Glutamatergic neuron (in vitro differentiated cells): ENCODE measurements around the gene PPM1L. TPM values are rescaled to one million over a fixed set of nuclear protein-coding genes. Genes with fewer than 3 reads are reported as not detected.

Experiments
- DNase-seq: peaks from one replicate; pipeline ENCODE4 v3.0.0; 2022
- H3K27ac Mint-ChIP-seq: one replicate; pipeline ENCODE4 v1.8.0; 2020; ENCODE audit warnings: mild to moderate bottlenecking, mixed read lengths, inconsistent platforms; ENCODE audit not compliant: unreplicated experiment
- H3K27me3 Mint-ChIP-seq: one replicate; pipeline ENCODE4 v1.8.0; 2020; ENCODE audit warnings: mild to moderate bottlenecking, moderate library complexity, mixed read lengths, inconsistent platforms; ENCODE audit not compliant: unreplicated experiment
- H3K36me3 Mint-ChIP-seq: one replicate; pipeline ENCODE4 v1.8.0; 2020; ENCODE audit warnings: mild to moderate bottlenecking, mixed read lengths, inconsistent platforms; ENCODE audit not compliant: unreplicated experiment
- H3K4me1 Mint-ChIP-seq: one replicate; pipeline ENCODE4 v1.8.0; 2020; ENCODE audit warnings: mild to moderate bottlenecking, low read depth, mixed read lengths, inconsistent platforms; ENCODE audit not compliant: unreplicated experiment
- H3K4me3 Mint-ChIP-seq: one replicate; pipeline ENCODE4 v1.8.0; 2020; ENCODE audit warnings: mild to moderate bottlenecking, mixed read lengths, inconsistent platforms; ENCODE audit not compliant: unreplicated experiment
- H3K9me3 Mint-ChIP-seq: one replicate; pipeline ENCODE4 v1.8.0; 2020; ENCODE audit warnings: mild to moderate bottlenecking, moderate library complexity, mixed read lengths, inconsistent platforms; ENCODE audit not compliant: unreplicated experiment
- total RNA-seq: library from RNA; stranded (reverse); fragmentation: NEBNext Ultra II Directional; extraction: Animal tissue kit (Norgen Biotek cat#: 25700); gene quantifications from one replicate; pipeline ENCODE4 v1.2.1, GENCODE V29; 2021; ENCODE audit not compliant: unreplicated experiment
- TF ChIP-seq, protein P1 (sequence below): fragments of 200-600 bp; sonication (generic); IDR thresholded peaks from one replicate; pipeline ENCODE4 v1.5.0; 2021; ENCODE audit not compliant: partially characterized antibody, unreplicated experiment

Gene PPM1L
- total RNA-seq, 1 donor from 2014 or later = 81.4 TPM

DNA sequence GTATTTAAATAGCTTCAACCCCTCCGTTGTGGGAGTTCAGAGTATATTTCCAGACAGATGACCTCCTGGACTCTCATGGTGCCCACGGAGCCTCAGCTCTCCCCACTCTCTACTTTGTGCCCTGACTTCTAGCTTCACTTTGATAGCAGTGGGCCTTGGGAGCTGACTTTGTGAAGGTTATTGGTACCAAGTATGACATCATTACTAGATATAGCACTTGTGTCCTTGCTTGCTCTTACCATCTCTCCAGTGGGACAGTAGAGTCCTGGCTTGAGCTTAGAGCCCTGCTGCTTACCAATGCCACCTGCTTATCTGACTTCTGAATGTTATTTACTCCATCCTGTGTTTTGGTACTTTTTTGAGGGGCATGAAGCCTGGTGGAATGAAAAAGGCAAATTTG is 53.4 kb downstream of the PPM1L start:
- Mint-ChIP-seq H3K27me3 (peaks cover 2% of the 10 kb centered on the region), H3K4me3 (no peak overlapping the region), H3K27ac (no peak overlapping the region), H3K4me1 (peaks cover 49% of the 10 kb centered on the region), H3K9me3 (peaks cover 3% of the 10 kb centered on the region), H3K36me3 (no peaks in the 10 kb centered on the region)
- no peak for DNase-seq
- TF ChIP-seq, protein P1, sequence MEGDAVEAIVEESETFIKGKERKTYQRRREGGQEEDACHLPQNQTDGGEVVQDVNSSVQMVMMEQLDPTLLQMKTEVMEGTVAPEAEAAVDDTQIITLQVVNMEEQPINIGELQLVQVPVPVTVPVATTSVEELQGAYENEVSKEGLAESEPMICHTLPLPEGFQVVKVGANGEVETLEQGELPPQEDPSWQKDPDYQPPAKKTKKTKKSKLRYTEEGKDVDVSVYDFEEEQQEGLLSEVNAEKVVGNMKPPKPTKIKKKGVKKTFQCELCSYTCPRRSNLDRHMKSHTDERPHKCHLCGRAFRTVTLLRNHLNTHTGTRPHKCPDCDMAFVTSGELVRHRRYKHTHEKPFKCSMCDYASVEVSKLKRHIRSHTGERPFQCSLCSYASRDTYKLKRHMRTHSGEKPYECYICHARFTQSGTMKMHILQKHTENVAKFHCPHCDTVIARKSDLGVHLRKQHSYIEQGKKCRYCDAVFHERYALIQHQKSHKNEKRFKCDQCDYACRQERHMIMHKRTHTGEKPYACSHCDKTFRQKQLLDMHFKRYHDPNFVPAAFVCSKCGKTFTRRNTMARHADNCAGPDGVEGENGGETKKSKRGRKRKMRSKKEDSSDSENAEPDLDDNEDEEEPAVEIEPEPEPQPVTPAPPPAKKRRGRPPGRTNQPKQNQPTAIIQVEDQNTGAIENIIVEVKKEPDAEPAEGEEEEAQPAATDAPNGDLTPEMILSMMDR = no peak

DNA sequence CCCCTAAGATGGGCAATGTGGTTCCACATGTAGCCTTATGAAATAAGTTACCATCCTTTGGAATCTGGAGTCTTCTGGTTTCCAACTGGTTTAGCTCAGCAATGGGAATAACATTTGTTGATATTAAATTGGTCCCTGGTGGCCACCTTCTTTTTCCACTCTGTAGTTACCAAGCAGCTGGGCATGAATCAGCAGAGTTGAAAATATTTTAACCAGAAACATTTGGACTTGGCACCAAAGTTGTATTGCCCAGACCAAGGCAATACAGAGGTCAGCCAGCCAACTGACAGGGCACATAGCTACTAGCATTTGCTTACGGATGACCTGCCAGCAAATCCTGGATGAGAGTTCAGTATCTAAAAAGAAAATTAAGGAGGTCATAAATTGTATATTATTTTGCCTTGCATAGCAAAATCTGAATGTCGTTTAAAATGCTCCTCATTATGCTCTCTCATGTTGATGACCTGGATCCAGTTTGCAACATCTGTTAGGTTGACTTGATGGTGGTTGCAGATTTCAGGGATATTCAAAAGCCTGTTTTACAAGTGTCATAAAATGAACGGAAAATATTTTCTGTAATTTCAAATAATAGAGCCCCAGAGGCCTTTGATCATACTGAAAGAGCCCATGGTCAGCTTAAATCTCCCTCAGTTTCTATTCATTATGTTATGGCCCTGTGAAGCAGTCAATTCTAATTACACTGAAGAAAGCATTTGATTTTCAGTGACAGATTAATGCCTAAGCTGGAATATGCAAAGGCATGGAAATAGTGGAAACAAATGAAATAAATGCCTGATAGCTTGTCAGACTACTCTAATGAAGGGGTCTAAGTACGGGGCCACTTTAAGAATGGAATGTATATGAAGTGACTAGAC is 54.6 kb downstream of the PPM1L start:
- Mint-ChIP-seq H3K9me3 (peaks cover 3% of the 10 kb centered on the region), H3K27ac (no peak overlapping the region), H3K4me3 (no peak overlapping the region), H3K27me3 (peaks cover 2% of the 10 kb centered on the region), H3K36me3 (no peaks in the 10 kb centered on the region), H3K4me1 (peaks cover 41% of the 10 kb centered on the region)
- no peak for DNase-seq
- TF ChIP-seq, protein P1 = no peak

DNA sequence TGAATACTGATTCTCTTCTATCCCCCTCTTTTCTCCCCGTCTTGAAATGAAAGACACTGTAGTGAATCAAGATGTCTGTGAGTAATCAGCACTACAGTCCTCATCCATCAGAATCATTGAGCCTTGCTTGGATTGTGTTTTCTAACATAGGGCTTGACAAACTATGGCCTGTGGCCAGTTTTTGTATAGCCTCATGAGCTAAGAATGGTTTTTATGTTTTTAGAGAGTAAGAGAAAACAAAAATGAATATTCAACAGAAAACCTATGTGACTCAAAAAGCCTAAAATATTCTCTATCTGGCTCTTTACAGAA is 55.2 kb downstream of the PPM1L start:
- H3K9me3 Mint-ChIP-seq = peaks cover 3% of the 10 kb centered on the region
- DNase-seq = no peak
- no peak overlapping the region for H3K27ac Mint-ChIP-seq
- H3K4me1 Mint-ChIP-seq = peaks cover 35% of the 10 kb centered on the region
- no peak overlapping the region for H3K4me3 Mint-ChIP-seq
- no peaks in the 10 kb centered on the region for H3K36me3 Mint-ChIP-seq
- peaks cover 2% of the 10 kb centered on the region for H3K27me3 Mint-ChIP-seq
- TF ChIP-seq, protein P1 = no peak

DNA sequence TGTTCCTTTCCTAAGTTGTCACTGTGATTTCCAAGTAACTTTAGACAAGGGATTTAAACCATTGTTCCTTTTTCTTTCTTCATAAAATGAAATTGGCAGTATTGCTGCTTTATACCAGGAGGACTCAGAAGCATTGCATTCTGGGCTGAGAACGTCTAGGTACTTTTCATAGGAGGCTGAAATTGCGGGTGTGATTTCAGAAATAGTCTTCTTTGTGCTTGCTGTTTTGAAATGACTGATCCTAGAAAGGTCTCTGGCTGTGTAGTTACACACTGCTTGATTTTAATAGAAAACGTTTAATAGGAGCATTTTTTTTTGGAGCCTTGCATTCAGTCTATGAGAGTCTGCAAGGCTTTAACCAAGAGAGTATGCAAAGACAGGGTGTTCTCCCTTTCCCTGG is 56.3 kb downstream of the PPM1L start:
- H3K4me1 Mint-ChIP-seq = peaks cover 35% of the 10 kb centered on the region
- TF ChIP-seq, protein P1 = no peak
- H3K4me3 Mint-ChIP-seq = no peak overlapping the region
- peaks cover 2% of the 10 kb centered on the region for H3K27me3 Mint-ChIP-seq
- H3K36me3 Mint-ChIP-seq = no peaks in the 10 kb centered on the region
- peaks cover 3% of the 10 kb centered on the region for H3K9me3 Mint-ChIP-seq
- DNase-seq = no peak
- H3K27ac Mint-ChIP-seq = no peak overlapping the region

DNA sequence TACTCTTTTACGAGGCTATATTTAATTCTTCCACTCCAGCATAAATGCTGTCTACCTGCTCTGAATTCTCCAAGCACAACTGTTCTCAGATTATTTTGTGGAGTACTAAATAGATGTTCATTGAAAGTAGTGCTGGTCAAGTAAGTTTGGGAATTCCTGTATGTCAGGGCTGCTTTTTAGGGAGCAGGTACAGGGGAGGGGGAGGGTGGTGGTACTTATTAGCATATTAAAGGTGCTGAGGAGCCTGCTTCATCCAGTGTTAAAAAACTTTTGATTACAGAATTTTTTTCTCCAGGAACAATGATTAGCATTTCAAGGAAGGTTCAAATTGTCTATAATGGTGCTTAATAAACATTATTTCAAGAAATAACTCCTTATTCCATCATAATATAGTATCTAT is 59.2 kb downstream of the PPM1L start:
- H3K36me3 Mint-ChIP-seq = no peaks in the 10 kb centered on the region
- TF ChIP-seq, protein P1 = no peak
- DNase-seq = no peak
- H3K4me1 Mint-ChIP-seq = peaks cover 14% of the 10 kb centered on the region
- peaks cover 3% of the 10 kb centered on the region for H3K27me3 Mint-ChIP-seq
- H3K9me3 Mint-ChIP-seq = no peaks in the 10 kb centered on the region
- no peak overlapping the region for H3K27ac Mint-ChIP-seq
- no peak overlapping the region for H3K4me3 Mint-ChIP-seq
